Tibial nerve (tissue), 4 donors: Measurements from ENCODE around the gene ANO2. TPM values are rescaled to one million over a fixed set of nuclear protein-coding genes. Genes with fewer than 3 reads are reported as not detected.

Experiments
- DNase-seq, 2 donors: peaks; one replicate each; pipeline ENCODE4 v3.0.0-alpha.2; 2019; ENCODE audit warnings: low spot score in 2 of 2
- H3K27ac ChIP-seq, 4 donors: fragments of 200-600 bp; sonication (generic) in 3 of 4; one replicate each; pipeline ENCODE4 v1.5.1; 2017 to 2019; ENCODE audit warnings: mild to moderate bottlenecking in 1 of 4
- H3K27me3 ChIP-seq, 2 donors: fragments of 200-600 bp; sonication (generic) in 1 of 2; one replicate each; pipeline versions ENCODE4 v1.5.1 to v1.6.0; 2017 to 2019
- H3K36me3 ChIP-seq, 3 donors: fragments of 200-600 bp; sonication (generic); one replicate each; pipeline ENCODE4 v1.5.1; 2018 to 2019
- H3K4me1 ChIP-seq, 4 donors: fragments of 200-600 bp; sonication (generic) in 3 of 4; one replicate each; pipeline ENCODE4 v1.5.1; 2017 to 2019
- H3K4me3 ChIP-seq, 4 donors: fragments of 200-600 bp; sonication (generic) in 3 of 4; one replicate each; pipeline ENCODE4 v1.5.1; 2017 to 2019; ENCODE audit warnings: mild to moderate bottlenecking in 1 of 4, moderate library complexity in 1 of 4
- H3K9me3 ChIP-seq, 4 donors: fragments of 200-600 bp; sonication (generic) in 3 of 4; one replicate each; pipeline ENCODE4 v1.5.1; 2017 to 2019
- EP300 ChIP-seq, 2 donors: sonication (generic); formaldehyde crosslinking; IDR thresholded peaks; one replicate each; pipeline ENCODE4 v1.6.1; 2017; ENCODE audit warnings: antibody characterized with exemption in 2 of 2, mild to moderate bottlenecking in 1 of 2
- POLR2A ChIP-seq, 2 donors: fragments of 450-650 bp; IDR thresholded peaks; one replicate each; pipeline ENCODE4 v1.6.1; 2017; ENCODE audit warnings: antibody characterized with exemption in 2 of 2, mild to moderate bottlenecking in 2 of 2, moderate library complexity in 2 of 2
- WGBS, 2 donors: methylation state at CpG; one replicate each; pipeline ENCODE4 v1.1.5; 2018; 5-methylcytosine and 5-hydroxymethylcytosine counted together
- total RNA-seq, 4 donors: library from RNA; depleted of rRNA; stranded (reverse); fragments of >200 nt; gene quantifications; one replicate each; pipeline ENCODE4 v1.1.0, GENCODE V29; 2016
- TF ChIP-seq, protein P1 (sequence below), 5 experiments: fragments of 200-600 bp in 3 of 5; fragments of 450-650 bp in 2 of 5; sonication (generic) in 3 of 5; IDR thresholded peaks; one replicate each; pipeline ENCODE4 v1.5.1; 2016 to 2019; ENCODE audit warnings: antibody characterized with exemption in 5 of 5, mild to moderate bottlenecking in 3 of 5, moderate library complexity in 2 of 5

Gene ANO2
- total RNA-seq, 4 donors from 2014 or later = 13.8 to 23.2 (median 21.3) TPM

DNA sequence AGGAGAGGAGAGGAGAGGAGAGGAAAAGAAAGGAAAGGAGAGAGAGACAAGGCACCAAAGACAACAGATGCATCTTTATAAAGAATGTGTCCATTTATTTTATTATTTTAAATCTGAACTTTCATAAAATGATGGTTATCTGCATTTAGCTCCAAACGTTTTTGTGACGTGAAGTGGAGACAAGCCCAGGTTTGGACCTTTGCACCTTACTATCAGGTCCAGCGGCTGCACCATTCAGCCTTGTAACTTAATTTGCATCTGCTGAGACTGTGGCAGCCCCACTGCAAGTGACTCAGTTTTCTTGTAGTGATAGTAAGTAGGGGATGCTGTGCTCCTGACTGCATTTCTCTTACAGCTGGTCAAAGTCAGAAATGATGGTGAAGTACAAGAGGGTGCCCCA lies 382.5 kb downstream of the ANO2 start:
- WGBS, 2 donors = 87 to 93% methylated on average over 3 of the region's 3 CpGs
- Histone ChIP-seq H3K9me3 (no peaks in the 10 kb centered on the region), H3K36me3 (no peaks in the 10 kb centered on the region), H3K27me3 (no peaks in the 10 kb centered on the region), H3K4me1 (no peaks in the 10 kb centered on the region), H3K27ac (no peak overlapping the region), H3K4me3 (no peak overlapping the region)
- TF ChIP-seq, protein P1, sequence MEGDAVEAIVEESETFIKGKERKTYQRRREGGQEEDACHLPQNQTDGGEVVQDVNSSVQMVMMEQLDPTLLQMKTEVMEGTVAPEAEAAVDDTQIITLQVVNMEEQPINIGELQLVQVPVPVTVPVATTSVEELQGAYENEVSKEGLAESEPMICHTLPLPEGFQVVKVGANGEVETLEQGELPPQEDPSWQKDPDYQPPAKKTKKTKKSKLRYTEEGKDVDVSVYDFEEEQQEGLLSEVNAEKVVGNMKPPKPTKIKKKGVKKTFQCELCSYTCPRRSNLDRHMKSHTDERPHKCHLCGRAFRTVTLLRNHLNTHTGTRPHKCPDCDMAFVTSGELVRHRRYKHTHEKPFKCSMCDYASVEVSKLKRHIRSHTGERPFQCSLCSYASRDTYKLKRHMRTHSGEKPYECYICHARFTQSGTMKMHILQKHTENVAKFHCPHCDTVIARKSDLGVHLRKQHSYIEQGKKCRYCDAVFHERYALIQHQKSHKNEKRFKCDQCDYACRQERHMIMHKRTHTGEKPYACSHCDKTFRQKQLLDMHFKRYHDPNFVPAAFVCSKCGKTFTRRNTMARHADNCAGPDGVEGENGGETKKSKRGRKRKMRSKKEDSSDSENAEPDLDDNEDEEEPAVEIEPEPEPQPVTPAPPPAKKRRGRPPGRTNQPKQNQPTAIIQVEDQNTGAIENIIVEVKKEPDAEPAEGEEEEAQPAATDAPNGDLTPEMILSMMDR (IDR thresholded peaks at IDR 0.05) = no peak
- TF ChIP-seq POLR2A (IDR thresholded peaks at IDR 0.05) (no peak), EP300 (IDR thresholded peaks at IDR 0.05) (no peak)
- DNase-seq = no peak

- no peak for TF ChIP-seq EP300 (IDR thresholded peaks at IDR 0.05)
- TF ChIP-seq, protein P1 (IDR thresholded peaks at IDR 0.05) = no peak
- no peak for TF ChIP-seq POLR2A (IDR thresholded peaks at IDR 0.05)
- no peaks in the 10 kb centered on the region for H3K27me3 ChIP-seq
- 89 to 97% methylated on average over 6 of the region's 6 CpGs for WGBS, 2 donors
- no peak for DNase-seq
- no peak overlapping the region for H3K27ac ChIP-seq
- no peaks in the 10 kb centered on the region for H3K4me1 ChIP-seq
- no peaks in the 10 kb centered on the region for H3K36me3 ChIP-seq
- no peak overlapping the region for H3K4me3 ChIP-seq
- H3K9me3 ChIP-seq = no peaks in the 10 kb centered on the region
Measured at GRCh38 chr12:5561846-5562245, 383.2 kb downstream of the ANO2 start.

GRCh38 chr12:5561057-5561456 lies 384.0 kb downstream of the ANO2 start:
- WGBS, 2 donors = 77 to 80% methylated on average over 6 of the region's 6 CpGs
- Histone ChIP-seq H3K27me3 (no peaks in the 10 kb centered on the region), H3K27ac (no peak overlapping the region), H3K4me3 (no peak overlapping the region), H3K36me3 (no peaks in the 10 kb centered on the region), H3K4me1 (no peaks in the 10 kb centered on the region), H3K9me3 (peaks cover 0 to under 1% (median 0%) of the 10 kb centered on the region in 4 donors)
- TF ChIP-seq, protein P1 (IDR thresholded peaks at IDR 0.05) = no peak
- TF ChIP-seq POLR2A (IDR thresholded peaks at IDR 0.05) (no peak), EP300 (IDR thresholded peaks at IDR 0.05) (no peak)
- DNase-seq = no peak

DNA sequence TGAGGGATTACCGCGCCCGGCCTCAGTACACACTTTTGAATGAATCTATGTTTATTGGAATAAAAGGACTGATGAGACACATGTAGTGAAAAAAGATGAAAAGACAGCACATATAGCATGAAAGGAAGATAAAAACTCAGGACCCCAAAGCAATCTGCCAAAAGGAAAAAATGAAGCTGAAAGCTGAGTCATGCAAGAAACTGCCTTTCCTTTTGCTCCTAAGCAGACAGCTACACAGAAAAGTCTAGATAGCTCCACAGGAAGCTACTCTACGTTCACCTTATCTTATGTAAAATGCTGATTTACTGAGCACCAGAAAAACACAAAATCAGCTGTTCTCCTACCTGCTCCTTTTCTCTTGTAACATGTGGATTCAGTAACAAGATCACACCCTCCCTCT lies 384.8 kb downstream of the ANO2 start:
- WGBS, 2 donors = 87 to 90% methylated on average over 4 of the region's 4 CpGs
- Histone ChIP-seq H3K4me1 (no peaks in the 10 kb centered on the region), H3K27me3 (no peaks in the 10 kb centered on the region), H3K4me3 (no peak overlapping the region), H3K36me3 (no peaks in the 10 kb centered on the region), H3K27ac (no peak overlapping the region), H3K9me3 (peaks cover 0 to 4% (median 0%) of the 10 kb centered on the region in 4 donors)
- DNase-seq = no peak
- TF ChIP-seq EP300 (IDR thresholded peaks at IDR 0.05) = no peak
- no peak for TF ChIP-seq POLR2A (IDR thresholded peaks at IDR 0.05)
- TF ChIP-seq, protein P1 (IDR thresholded peaks at IDR 0.05) = no peak

DNA sequence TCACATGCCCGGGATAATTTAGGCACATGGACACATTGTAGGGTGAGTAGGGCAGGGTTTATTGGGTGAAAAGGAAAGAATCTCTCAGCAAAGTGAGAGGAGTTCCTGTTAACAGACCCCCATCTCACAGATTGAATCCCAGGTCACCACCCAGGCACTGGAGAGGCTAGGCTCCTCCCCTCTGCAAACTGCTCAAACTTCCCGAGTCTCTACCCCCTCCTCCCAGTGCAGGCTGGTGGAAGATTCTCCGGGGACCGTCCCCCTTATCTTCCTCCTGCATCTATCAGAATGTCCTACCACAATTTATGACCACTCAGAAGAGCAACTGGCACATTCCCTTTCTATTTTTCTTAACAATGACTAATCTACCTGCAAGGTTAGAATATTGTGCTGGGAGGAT lies 387.2 kb downstream of the ANO2 start:
- WGBS, 2 donors = 9 to 17% methylated on average over 3 to 4 of the region's 4 CpGs
- DNase-seq = no peak
- no peaks in the 10 kb centered on the region for H3K4me1 ChIP-seq
- H3K4me3 ChIP-seq = no peak overlapping the region
- H3K9me3 ChIP-seq = peaks cover 0 to 4% (median 0%) of the 10 kb centered on the region in 4 donors
- no peaks in the 10 kb centered on the region for H3K36me3 ChIP-seq
- no peak overlapping the region for H3K27ac ChIP-seq
- TF ChIP-seq EP300 (IDR thresholded peaks at IDR 0.05) = no peak
- TF ChIP-seq, protein P1 (IDR thresholded peaks at IDR 0.05) = no peak
- no peak for TF ChIP-seq POLR2A (IDR thresholded peaks at IDR 0.05)
- H3K27me3 ChIP-seq = no peaks in the 10 kb centered on the region
